HEK293 (cell line): ENCODE results near the gene SLC44A5.

Experiments used
- KLF1 ChIP-seq: fragments of 450-650 bp; formaldehyde crosslinking; IDR thresholded peaks from 2 replicates; pipeline ENCODE4 v1.5.1; 2016; ENCODE audit warnings: missing biosample characterization, missing genetic modification characterization
- YY1 ChIP-seq: fragments of 450-650 bp; formaldehyde crosslinking; IDR thresholded peaks from 2 replicates; pipeline ENCODE4 v1.5.1; 2018; ENCODE audit warnings: missing biosample characterization, missing genetic modification characterization
- ZBTB1 ChIP-seq: fragments of 450-650 bp; formaldehyde crosslinking; IDR thresholded peaks from 2 replicates; pipeline ENCODE4 v1.5.1; 2016; ENCODE audit warnings: missing biosample characterization, missing genetic modification characterization
- ZNF114 ChIP-seq: fragments of 450-650 bp; formaldehyde crosslinking; IDR thresholded peaks from 2 replicates; pipeline ENCODE4 v1.5.0; 2017; ENCODE audit warnings: missing biosample characterization, missing genetic modification characterization
- ZNF133 ChIP-seq: fragments of 450-650 bp; formaldehyde crosslinking; IDR thresholded peaks from 2 replicates; pipeline ENCODE4 v1.5.1; 2016; ENCODE audit warnings: missing biosample characterization, missing genetic modification characterization
- ZNF146 ChIP-seq: fragments of 450-650 bp; formaldehyde crosslinking; IDR thresholded peaks from 2 replicates; pipeline ENCODE4 v1.5.1; 2016; ENCODE audit warnings: missing biosample characterization, missing genetic modification characterization
- ZNF24 ChIP-seq: fragments of 450-650 bp; formaldehyde crosslinking; IDR thresholded peaks from 2 replicates; pipeline ENCODE4 v1.5.1; 2016; ENCODE audit warnings: missing biosample characterization, missing genetic modification characterization
- ZNF274 ChIP-seq, 2 experiments: fragments of 200-500 bp in 1 of 2; fragments of 450-650 bp in 1 of 2; sonication (Bioruptor generic) in 1 of 2; formaldehyde crosslinking in 1 of 2; IDR thresholded peaks; 2 replicates each; pipeline versions ENCODE4 v1.5.1 to v1.6.1; 2014 to 2016; ENCODE audit warnings: borderline replicate concordance in 1 of 2, inconsistent platforms in 1 of 2, low read length in 1 of 2, missing biosample characterization in 1 of 2, missing genetic modification characterization in 1 of 2
- ZNF510 ChIP-seq: fragments of 450-650 bp; formaldehyde crosslinking; IDR thresholded peaks from 2 replicates; pipeline ENCODE4 v1.5.1; 2018; ENCODE audit warnings: mild to moderate bottlenecking, missing genetic modification characterization, missing biosample characterization; ENCODE audit not compliant: insufficient replicate concordance
- ZNF747 ChIP-seq: fragments of 450-650 bp; formaldehyde crosslinking; IDR thresholded peaks from 2 replicates; pipeline ENCODE4 v1.5.1; 2016; ENCODE audit warnings: missing biosample characterization, missing genetic modification characterization
- TF ChIP-seq, protein P1 (sequence below): fragments of 450-650 bp; formaldehyde crosslinking; IDR thresholded peaks from 2 replicates; pipeline ENCODE4 v1.5.1; 2016; ENCODE audit warnings: missing biosample characterization, missing genetic modification characterization
- TF ChIP-seq, protein P2 (sequence below): IDR thresholded peaks from 2 replicates; pipeline ENCODE4 v1.6.1; 2011; ENCODE audit warnings: mild to moderate bottlenecking, low read depth, low read length, borderline replicate concordance
- TF ChIP-seq, protein P3 (sequence below): fragments of 450-650 bp; formaldehyde crosslinking; IDR thresholded peaks from 2 replicates; pipeline ENCODE4 v1.5.1; 2016; ENCODE audit warnings: missing biosample characterization, missing genetic modification characterization

DNA sequence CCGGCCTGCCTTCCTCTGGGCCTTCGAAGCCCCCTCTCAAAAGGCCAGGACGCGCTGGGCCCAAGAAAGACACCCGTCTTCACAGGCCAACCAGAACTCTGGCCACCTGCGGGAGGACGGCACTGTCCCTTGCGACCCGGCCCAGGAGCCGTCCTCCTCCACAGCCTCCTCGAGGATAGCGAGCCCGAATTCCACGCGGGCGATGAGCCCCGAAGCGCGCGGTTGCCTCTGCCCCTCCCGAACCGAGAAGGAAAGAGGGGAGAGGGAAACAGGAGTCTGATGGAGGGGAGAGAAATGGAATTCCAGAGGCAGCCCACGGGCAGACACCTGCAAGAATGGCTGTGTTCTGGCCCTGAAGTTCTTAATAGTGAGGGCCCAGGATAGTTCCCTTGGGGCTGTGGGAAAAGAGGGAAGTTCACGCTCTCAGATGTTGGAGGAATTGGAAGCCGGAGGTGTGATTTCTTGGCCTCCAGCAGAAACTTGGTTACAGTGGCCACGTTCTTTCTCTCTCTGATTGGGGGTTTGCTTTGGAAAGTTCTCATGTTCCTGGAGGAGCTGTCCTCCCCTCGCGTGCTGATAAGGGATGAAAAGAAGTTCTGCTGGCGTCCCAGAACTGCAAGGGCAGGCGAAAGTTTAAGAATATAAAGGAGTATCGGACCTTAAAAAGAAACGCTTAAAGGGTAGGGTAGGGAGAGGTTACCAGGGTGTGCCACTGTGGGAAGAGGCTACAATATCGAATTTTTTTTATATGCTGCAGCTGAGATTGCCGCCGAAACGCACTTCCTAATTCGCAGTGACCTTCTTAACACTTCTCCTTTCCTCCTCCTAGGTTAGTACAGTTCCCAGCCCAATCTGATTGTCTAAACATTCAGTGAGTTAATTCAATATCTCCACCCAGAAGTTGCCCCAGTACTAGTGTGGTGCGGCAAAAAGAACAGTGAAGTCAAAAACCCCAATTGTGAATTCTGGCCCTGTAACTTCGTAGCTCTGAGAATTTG, 5.8 kb upstream of the SLC44A5 start:
- TF ChIP-seq YY1 (tag by site-specific recombination) (0 out of 2 replicates have a peak, but pooled peaks have one; percentile 15), ZNF747 (tag by site-specific recombination) (no peak), ZNF274 (IDR thresholded peaks at IDR 0.05; ENCODE audit: low read length) (no peak), ZNF274 (tag by site-specific recombination; IDR thresholded peaks at IDR 0.05; ENCODE audit: borderline replicate concordance) (no peak), ZNF510 (no peak), KLF1 (tag by site-specific recombination) (no peak), ZNF24 (no peak), ZNF146 (tag by site-specific recombination) (no peak), ZNF133 (tag by site-specific recombination) (no peak), ZNF114 (tag by site-specific recombination) (no peak), ZBTB1 (tag by site-specific recombination) (no peak)
- TF ChIP-seq, protein P1, sequence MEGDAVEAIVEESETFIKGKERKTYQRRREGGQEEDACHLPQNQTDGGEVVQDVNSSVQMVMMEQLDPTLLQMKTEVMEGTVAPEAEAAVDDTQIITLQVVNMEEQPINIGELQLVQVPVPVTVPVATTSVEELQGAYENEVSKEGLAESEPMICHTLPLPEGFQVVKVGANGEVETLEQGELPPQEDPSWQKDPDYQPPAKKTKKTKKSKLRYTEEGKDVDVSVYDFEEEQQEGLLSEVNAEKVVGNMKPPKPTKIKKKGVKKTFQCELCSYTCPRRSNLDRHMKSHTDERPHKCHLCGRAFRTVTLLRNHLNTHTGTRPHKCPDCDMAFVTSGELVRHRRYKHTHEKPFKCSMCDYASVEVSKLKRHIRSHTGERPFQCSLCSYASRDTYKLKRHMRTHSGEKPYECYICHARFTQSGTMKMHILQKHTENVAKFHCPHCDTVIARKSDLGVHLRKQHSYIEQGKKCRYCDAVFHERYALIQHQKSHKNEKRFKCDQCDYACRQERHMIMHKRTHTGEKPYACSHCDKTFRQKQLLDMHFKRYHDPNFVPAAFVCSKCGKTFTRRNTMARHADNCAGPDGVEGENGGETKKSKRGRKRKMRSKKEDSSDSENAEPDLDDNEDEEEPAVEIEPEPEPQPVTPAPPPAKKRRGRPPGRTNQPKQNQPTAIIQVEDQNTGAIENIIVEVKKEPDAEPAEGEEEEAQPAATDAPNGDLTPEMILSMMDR, result no peak
- TF ChIP-seq, protein P2, sequence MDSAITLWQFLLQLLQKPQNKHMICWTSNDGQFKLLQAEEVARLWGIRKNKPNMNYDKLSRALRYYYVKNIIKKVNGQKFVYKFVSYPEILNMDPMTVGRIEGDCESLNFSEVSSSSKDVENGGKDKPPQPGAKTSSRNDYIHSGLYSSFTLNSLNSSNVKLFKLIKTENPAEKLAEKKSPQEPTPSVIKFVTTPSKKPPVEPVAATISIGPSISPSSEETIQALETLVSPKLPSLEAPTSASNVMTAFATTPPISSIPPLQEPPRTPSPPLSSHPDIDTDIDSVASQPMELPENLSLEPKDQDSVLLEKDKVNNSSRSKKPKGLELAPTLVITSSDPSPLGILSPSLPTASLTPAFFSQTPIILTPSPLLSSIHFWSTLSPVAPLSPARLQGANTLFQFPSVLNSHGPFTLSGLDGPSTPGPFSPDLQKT, result no peak
- TF ChIP-seq, protein P3, sequence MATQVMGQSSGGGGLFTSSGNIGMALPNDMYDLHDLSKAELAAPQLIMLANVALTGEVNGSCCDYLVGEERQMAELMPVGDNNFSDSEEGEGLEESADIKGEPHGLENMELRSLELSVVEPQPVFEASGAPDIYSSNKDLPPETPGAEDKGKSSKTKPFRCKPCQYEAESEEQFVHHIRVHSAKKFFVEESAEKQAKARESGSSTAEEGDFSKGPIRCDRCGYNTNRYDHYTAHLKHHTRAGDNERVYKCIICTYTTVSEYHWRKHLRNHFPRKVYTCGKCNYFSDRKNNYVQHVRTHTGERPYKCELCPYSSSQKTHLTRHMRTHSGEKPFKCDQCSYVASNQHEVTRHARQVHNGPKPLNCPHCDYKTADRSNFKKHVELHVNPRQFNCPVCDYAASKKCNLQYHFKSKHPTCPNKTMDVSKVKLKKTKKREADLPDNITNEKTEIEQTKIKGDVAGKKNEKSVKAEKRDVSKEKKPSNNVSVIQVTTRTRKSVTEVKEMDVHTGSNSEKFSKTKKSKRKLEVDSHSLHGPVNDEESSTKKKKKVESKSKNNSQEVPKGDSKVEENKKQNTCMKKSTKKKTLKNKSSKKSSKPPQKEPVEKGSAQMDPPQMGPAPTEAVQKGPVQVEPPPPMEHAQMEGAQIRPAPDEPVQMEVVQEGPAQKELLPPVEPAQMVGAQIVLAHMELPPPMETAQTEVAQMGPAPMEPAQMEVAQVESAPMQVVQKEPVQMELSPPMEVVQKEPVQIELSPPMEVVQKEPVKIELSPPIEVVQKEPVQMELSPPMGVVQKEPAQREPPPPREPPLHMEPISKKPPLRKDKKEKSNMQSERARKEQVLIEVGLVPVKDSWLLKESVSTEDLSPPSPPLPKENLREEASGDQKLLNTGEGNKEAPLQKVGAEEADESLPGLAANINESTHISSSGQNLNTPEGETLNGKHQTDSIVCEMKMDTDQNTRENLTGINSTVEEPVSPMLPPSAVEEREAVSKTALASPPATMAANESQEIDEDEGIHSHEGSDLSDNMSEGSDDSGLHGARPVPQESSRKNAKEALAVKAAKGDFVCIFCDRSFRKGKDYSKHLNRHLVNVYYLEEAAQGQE (tag by site-specific recombination), result peak; percentile 92
